H1 (cell line): ENCODE data around the gene ABCA2. TPM values are rescaled to one million over a fixed set of nuclear protein-coding genes. Genes with fewer than 3 reads are reported as not detected.

ENCODE experiments used
- ATF2 ChIP-seq: IDR thresholded peaks from 2 replicates; pipeline ENCODE4 v1.6.1; 2012; ENCODE audit warnings: low read length, inconsistent platforms
- GTF2F1 ChIP-seq: IDR thresholded peaks from 2 replicates; pipeline ENCODE4 v1.6.1; 2012; ENCODE audit warnings: low read depth, low read length, improper control_type of control experiment, borderline replicate concordance
- KDM5A ChIP-seq: fragments of 200-600 bp; IDR thresholded peaks from 2 replicates; pipeline ENCODE4 v1.7.1; 2012; ENCODE audit warnings: mild to moderate bottlenecking, low read length, inconsistent platforms, mixed read lengths
- TAF1 ChIP-seq: IDR thresholded peaks from 2 replicates; pipeline ENCODE4 v1.6.1; 2011; ENCODE audit warnings: mild to moderate bottlenecking, low read depth, low read length
- YY1 ChIP-seq: IDR thresholded peaks from 2 replicates; pipeline ENCODE4 v1.6.1; 2011; ENCODE audit warnings: low read depth, mild to moderate bottlenecking, low read length
- polyA plus RNA-seq, 7 experiments: library from polyadenylated mRNA; depleted of rRNA in 3 of 7; stranded (reverse) in 5 of 7; unstranded in 2 of 7; fragments of >200 nt in 5 of 7; fragments of 200-250 nt in 2 of 7; gene quantifications; 1 replicate in 5 of 7; 2 replicates in 1 of 7; 4 replicates in 1 of 7; pipeline versions ENCODE4 v1.2.1 to v1.2.3, GENCODE V29; 2011 to 2013; ENCODE audit warnings: missing spikeins in 2 of 7, mixed read lengths in 2 of 7
- total RNA-seq: library from RNA; stranded (reverse); fragmentation: NEBNext Ultra II Directional; extraction: Animal tissue kit (Norgen Biotek cat#: 25700); gene quantifications from 2 replicates; pipeline ENCODE4 v1.2.1, GENCODE V29; 2021

ABCA2 gene
- total and polyA plus RNA-seq, 2 of the 8 experiments (the other 6 are each of a cell fraction or from before 2014, with no cell fraction given): 12.5 to 14.3 TPM

GRCh38 chr9:137039611-137040366 is 11.8 kb upstream of the ABCA2 start (continued):
- TF ChIP-seq ATF2 (no peak), GTF2F1 (no peak), KDM5A (no peak), TAF1 (no peak), YY1 (no peak)
